ENCODE data around the gene TMEM266.

TMEM266 gene

GRCh38 chr15:76184650-76185035 is 124.9 kb downstream of the TMEM266 start:
- no peak for DNase-seq (ENCODE audit: low spot score)

GRCh38 chr15:76185716-76186115 is 125.9 kb downstream of the TMEM266 start:
- DNase-seq (ENCODE audit: low spot score) = peak; percentile 69

GRCh38 chr15:76187163-76187562 is 127.4 kb downstream of the TMEM266 start:
- DNase-seq (ENCODE audit: low spot score) = no peak

GRCh38 chr15:76189106-76189505 is 129.3 kb downstream of the TMEM266 start:
- DNase-seq (ENCODE audit: low spot score) = no peak

GRCh38 chr15:76190070-76190564 is 130.3 kb downstream of the TMEM266 start:
- DNase-seq (ENCODE audit: low spot score) = no peak

- peak; percentile 92 for DNase-seq (ENCODE audit: low spot score)
These were observed 131.2 kb downstream of the TMEM266 start for GRCh38 chr15:76190751-76191538.

- DNase-seq (ENCODE audit: low spot score) = no peak
These were observed 131.9 kb downstream of the TMEM266 start for GRCh38 chr15:76191539-76192244.

GRCh38 chr15:76192715-76193114 is 132.9 kb downstream of the TMEM266 start:
- DNase-seq (ENCODE audit: low spot score) = no peak

- no peak for DNase-seq (ENCODE audit: low spot score)
These were observed 134.1 kb downstream of the TMEM266 start for GRCh38 chr15:76193934-76194333.

- DNase-seq (ENCODE audit: low spot score) = no peak
These were observed 135.9 kb downstream of the TMEM266 start for GRCh38 chr15:76195506-76196268.

- DNase-seq (ENCODE audit: low spot score) = peak; percentile 92
These were observed 136.8 kb downstream of the TMEM266 start for GRCh38 chr15:76196269-76197231.

GRCh38 chr15:76197703-76198455 is 138.1 kb downstream of the TMEM266 start:
- DNase-seq (ENCODE audit: low spot score) = no peak

- no peak for DNase-seq (ENCODE audit: low spot score)
These were observed 138.8 kb downstream of the TMEM266 start for GRCh38 chr15:76198456-76199105.

GRCh38 chr15:76199106-76200082 is 139.6 kb downstream of the TMEM266 start:
- DNase-seq (ENCODE audit: low spot score) = peak; percentile 81

- no peak for DNase-seq (ENCODE audit: low spot score)
These were observed 140.3 kb downstream of the TMEM266 start for GRCh38 chr15:76200083-76200465.

- no peak for DNase-seq (ENCODE audit: low spot score)
These were observed 140.9 kb downstream of the TMEM266 start for GRCh38 chr15:76200641-76201105.

GRCh38 chr15:76201536-76202255 is 141.9 kb downstream of the TMEM266 start:
- DNase-seq (ENCODE audit: low spot score) = no peak

Measured in GM03348 (cell line).